PC-9 (cell line): ENCODE measurements around the gene ADAMTS3. TPM values are rescaled to one million over a fixed set of nuclear protein-coding genes. Genes with fewer than 3 reads are reported as not detected.

Experiments
- BruUV-seq: library from RNA; stranded (reverse); fragments of 400-500 nt; replicated peaks from 2 replicates; lab custom pipeline; 2021; lab: Mats Ljungman, UMichigan
- CTCF ChIA-PET: fragments of 300-600 bp; sonication (Branson Sonifier 250); formaldehyde crosslinking; loops from one replicate; lab custom pipeline; 2022; ENCODE audit warnings: antibody characterized with exemption; lab: Charles Lee
- POLR2A ChIA-PET: fragments of 300-600 bp; sonication (Branson Sonifier 250); formaldehyde crosslinking; loops from one replicate; lab custom pipeline; 2022; ENCODE audit warnings: antibody characterized with exemption; ENCODE audit not compliant: unreplicated experiment; lab: Charles Lee
- DNase-seq, 2 experiments: peaks; one replicate each; pipeline versions ENCODE4 v3.0.0 to v3.0.0-alpha.2; 2015 to 2022; ENCODE audit warnings: mixed read lengths in 1 of 2
- H2AFZ ChIP-seq: fragments of 200-600 bp; sonication (generic); 2 replicates; pipeline ENCODE4 v1.8.1; 2017; ENCODE audit warnings: antibody characterized with exemption
- H3F3A ChIP-seq: fragments of 200-600 bp; sonication (generic); 2 replicates; pipeline ENCODE4 v1.8.1; 2017; ENCODE audit warnings: antibody characterized with exemption, mild to moderate bottlenecking, low read depth; ENCODE audit not compliant: insufficient read depth
- H3K27ac ChIP-seq: fragments of 200-600 bp; sonication (generic); 2 replicates; pipeline ENCODE4 v1.6.1; 2016; ENCODE audit warnings: mixed run types
- H3K27me3 ChIP-seq: fragments of 200-600 bp; sonication (generic); 2 replicates; pipeline ENCODE4 v1.6.1; 2016; ENCODE audit warnings: low read depth, mixed run types; ENCODE audit not compliant: insufficient read depth
- H3K36me3 ChIP-seq: fragments of 200-600 bp; sonication (generic); 2 replicates; pipeline ENCODE4 v1.6.1; 2016; ENCODE audit warnings: low read depth, mixed run types
- H3K4me1 ChIP-seq: fragments of 200-600 bp; sonication (generic); replicated peaks from 2 replicates; pipeline ENCODE4 v1.6.1; 2016; ENCODE audit warnings: mixed run types; ENCODE audit not compliant: insufficient read depth
- H3K4me2 ChIP-seq: fragments of 200-600 bp; sonication (generic); 2 replicates; pipeline ENCODE4 v1.6.1; 2017; ENCODE audit warnings: mixed run types
- H3K4me3 ChIP-seq: fragments of 200-600 bp; sonication (generic); 2 replicates; pipeline ENCODE4 v1.6.1; 2016; ENCODE audit warnings: mixed run types
- H3K79me2 ChIP-seq: fragments of 200-600 bp; sonication (generic); 2 replicates; pipeline ENCODE4 v1.6.1; 2017; ENCODE audit warnings: low read depth, mixed run types
- H3K9me2 ChIP-seq: fragments of 200-600 bp; sonication (generic); 2 replicates; pipeline ENCODE4 v1.8.1; 2017; ENCODE audit warnings: mild to moderate bottlenecking; ENCODE audit not compliant: insufficient read depth
- H3K9me3 ChIP-seq: fragments of 200-600 bp; sonication (generic); 2 replicates; pipeline ENCODE4 v1.8.1; 2016; ENCODE audit warnings: low read depth; ENCODE audit not compliant: insufficient read depth
- H4K20me1 ChIP-seq: fragments of 200-600 bp; sonication (generic); 2 replicates; pipeline ENCODE4 v1.8.1; 2017; ENCODE audit not compliant: insufficient read depth
- CTCF ChIP-seq: fragments of 200-600 bp; sonication (generic); conservative IDR thresholded peaks from 2 replicates; pipeline ENCODE4 v1.6.1; 2017; ENCODE audit warnings: mixed run types, antibody characterized with exemption, mild to moderate bottlenecking, moderate library complexity
- EZH2 ChIP-seq: fragments of 200-600 bp; sonication (generic); IDR thresholded peaks from 2 replicates; pipeline ENCODE4 v1.8.0; 2017; ENCODE audit warnings: antibody characterized with exemption, low read depth
- intact Hi-C: fragments of 100-400 bp; cut with micrococcal nuclease; formaldehyde crosslinking; loops from one replicate; pipeline ENCODE4 v1.10.0; 2022; ENCODE audit not compliant: unreplicated experiment
- total RNA-seq: library from RNA; stranded (reverse); gene quantifications from 2 replicates; pipeline ENCODE4 v1.2.3, GENCODE V29; 2021

Gene ADAMTS3
- total RNA-seq, 1 experiment from 2014 or later, result 0.76 TPM

GRCh38 chr4:72274251-72274650 lies 294.8 kb downstream of the ADAMTS3 start:
- ChIA-PET CTCF (no interaction called here), POLR2A (no interaction called here)
- intact Hi-C loops, result no loop called here
- H3K27me3 ChIP-seq, result no peaks in the 10 kb centered on the region
- H3K27ac ChIP-seq, result no peak overlapping the region
- H3K4me3 ChIP-seq, result no peak overlapping the region
- no peaks in the 10 kb centered on the region for H3K9me3 ChIP-seq
- no peaks in the 10 kb centered on the region for H3K4me1 ChIP-seq
- H3K4me2 ChIP-seq, result no peak overlapping the region
- no peaks in the 10 kb centered on the region for H4K20me1 ChIP-seq
- no peaks in the 10 kb centered on the region for H3K79me2 ChIP-seq
- no peak overlapping the region for H2AFZ ChIP-seq
- no TSS peak for BruUV-seq
- DNase-seq, result no peak
- no peaks in the 10 kb centered on the region for H3K36me3 ChIP-seq
- TF ChIP-seq CTCF (no peak), EZH2 (no peak)
- H3K9me2 ChIP-seq, result no peaks in the 10 kb centered on the region
- H3F3A ChIP-seq, result no peaks in the 10 kb centered on the region

GRCh38 chr4:72255269-72255668 lies 313.8 kb downstream of the ADAMTS3 start:
- H3K9me3 ChIP-seq, result no peaks in the 10 kb centered on the region
- POLR2A ChIA-PET, result no interaction called here
- no peak overlapping the region for H3K27ac ChIP-seq
- no peaks in the 10 kb centered on the region for H3K27me3 ChIP-seq
- H3K4me3 ChIP-seq, result no peak overlapping the region
- H2AFZ ChIP-seq, result no peak overlapping the region
- no peak for TF ChIP-seq EZH2
- no peak for TF ChIP-seq CTCF
- no peaks in the 10 kb centered on the region for H3K4me1 ChIP-seq
- no peak overlapping the region for H3K4me2 ChIP-seq
- CTCF ChIA-PET, result no interaction called here
- BruUV-seq, result no TSS peak
- no peaks in the 10 kb centered on the region for H3K79me2 ChIP-seq
- H4K20me1 ChIP-seq, result no peaks in the 10 kb centered on the region
- no peaks in the 10 kb centered on the region for H3K36me3 ChIP-seq
- no peaks in the 10 kb centered on the region for H3F3A ChIP-seq
- H3K9me2 ChIP-seq, result no peaks in the 10 kb centered on the region
- intact Hi-C loops, result no loop called here
- DNase-seq, result no peak

- no peaks in the 10 kb centered on the region for H3K36me3 ChIP-seq
- no peaks in the 10 kb centered on the region for H3K27me3 ChIP-seq
- no peak overlapping the region for H2AFZ ChIP-seq
- H3F3A ChIP-seq, result no peaks in the 10 kb centered on the region
- TF ChIP-seq CTCF, result no peak
- no peak for TF ChIP-seq EZH2
- no peaks in the 10 kb centered on the region for H3K9me2 ChIP-seq
- no peaks in the 10 kb centered on the region for H4K20me1 ChIP-seq
- CTCF ChIA-PET, result no interaction called here
- H3K27ac ChIP-seq, result no peak overlapping the region
- DNase-seq, result no peak
- no peaks in the 10 kb centered on the region for H3K9me3 ChIP-seq
- no TSS peak for BruUV-seq
- POLR2A ChIA-PET, result no interaction called here
- intact Hi-C loops, result no loop called here
- H3K4me2 ChIP-seq, result no peak overlapping the region
- no peaks in the 10 kb centered on the region for H3K4me1 ChIP-seq
- H3K79me2 ChIP-seq, result no peaks in the 10 kb centered on the region
- no peak overlapping the region for H3K4me3 ChIP-seq
These were observed 325.4 kb downstream of the ADAMTS3 start for GRCh38 chr4:72243641-72244040.
